Astrocyte (in vitro differentiated cells and primary cell): Measurements from ENCODE around the gene HECTD4.
"Not testable (repeated sequence)": the region's sequence is repeated elsewhere in the genome, so short reads cannot be mapped to it uniquely, and the experiment has no call there.

ENCODE experiments used
- EZH2 ChIP-seq: IDR thresholded peaks from 2 replicates; pipeline ENCODE4 v1.6.1; 2012; ENCODE audit warnings: mild to moderate bottlenecking, low read length, inconsistent platforms; ENCODE audit not compliant: insufficient read depth
- TF ChIP-seq, protein P1 (sequence below): IDR thresholded peaks from 2 replicates; pipeline ENCODE4 v1.5.1; 2011; ENCODE audit warnings: low read depth, mild to moderate bottlenecking, inconsistent platforms, low read length, moderate library complexity; ENCODE audit not compliant: insufficient read depth

DNA sequence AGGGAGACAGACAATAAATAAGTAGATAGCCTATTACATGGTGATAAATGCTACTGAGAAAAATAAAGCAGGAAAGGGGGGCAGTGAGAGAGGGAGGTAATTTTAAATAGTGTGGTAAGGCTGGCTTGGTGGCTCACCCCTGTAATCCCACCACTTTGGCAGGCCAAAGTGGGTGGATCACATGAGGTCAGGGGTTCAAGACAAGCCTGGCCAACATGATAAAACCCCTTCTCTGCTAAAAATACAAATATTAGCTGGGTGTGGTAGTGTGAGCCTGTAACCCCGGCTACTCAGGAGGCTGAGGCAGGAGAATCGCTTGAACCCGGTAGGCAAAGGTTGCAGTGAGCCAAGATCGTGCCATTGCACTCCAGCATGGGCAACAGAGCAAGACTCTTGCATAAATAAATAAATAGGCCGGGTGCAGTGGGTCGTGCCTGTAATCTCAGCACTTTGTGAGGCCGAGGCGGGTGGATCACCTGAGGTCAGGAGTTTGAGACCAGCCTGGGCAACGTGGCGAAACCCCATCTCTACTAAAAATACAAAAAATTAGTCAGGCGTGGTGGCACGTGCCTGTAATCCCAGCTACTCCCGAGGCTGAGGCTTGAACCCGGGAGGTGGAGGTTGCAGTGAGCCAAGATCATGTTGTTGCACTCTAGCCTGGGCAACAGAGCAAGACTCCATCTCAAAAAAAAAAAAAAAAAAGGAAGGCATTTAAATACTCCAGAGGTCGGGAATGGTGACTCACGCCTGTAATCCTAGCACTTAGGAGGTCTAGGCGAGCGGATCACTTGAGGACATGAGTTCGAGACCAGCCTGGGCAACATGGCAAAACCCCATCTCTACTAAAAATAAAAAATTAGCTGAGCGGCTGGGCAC is 271.2 kb downstream of the HECTD4 start:
- TF ChIP-seq, protein P1, sequence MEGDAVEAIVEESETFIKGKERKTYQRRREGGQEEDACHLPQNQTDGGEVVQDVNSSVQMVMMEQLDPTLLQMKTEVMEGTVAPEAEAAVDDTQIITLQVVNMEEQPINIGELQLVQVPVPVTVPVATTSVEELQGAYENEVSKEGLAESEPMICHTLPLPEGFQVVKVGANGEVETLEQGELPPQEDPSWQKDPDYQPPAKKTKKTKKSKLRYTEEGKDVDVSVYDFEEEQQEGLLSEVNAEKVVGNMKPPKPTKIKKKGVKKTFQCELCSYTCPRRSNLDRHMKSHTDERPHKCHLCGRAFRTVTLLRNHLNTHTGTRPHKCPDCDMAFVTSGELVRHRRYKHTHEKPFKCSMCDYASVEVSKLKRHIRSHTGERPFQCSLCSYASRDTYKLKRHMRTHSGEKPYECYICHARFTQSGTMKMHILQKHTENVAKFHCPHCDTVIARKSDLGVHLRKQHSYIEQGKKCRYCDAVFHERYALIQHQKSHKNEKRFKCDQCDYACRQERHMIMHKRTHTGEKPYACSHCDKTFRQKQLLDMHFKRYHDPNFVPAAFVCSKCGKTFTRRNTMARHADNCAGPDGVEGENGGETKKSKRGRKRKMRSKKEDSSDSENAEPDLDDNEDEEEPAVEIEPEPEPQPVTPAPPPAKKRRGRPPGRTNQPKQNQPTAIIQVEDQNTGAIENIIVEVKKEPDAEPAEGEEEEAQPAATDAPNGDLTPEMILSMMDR, result not testable (repeated sequence)
- TF ChIP-seq EZH2, result not testable (repeated sequence)
